ENCODE measurements around the gene TMEM178B. TPM values are rescaled to one million over a fixed set of nuclear protein-coding genes. Genes with fewer than 3 reads are reported as not detected.

TMEM178B gene
- total and polyA plus RNA-seq, 9 of the 15 experiments (the other 6 are each of a cell fraction or from before 2014, with no cell fraction given): under 0.01 to 0.03 (median 0.01) TPM; not detected in 5

GRCh38 chr7:141198194-141198958, 124.5 kb downstream of the TMEM178B start:
- no peak overlapping the region for H3K4me2 ChIP-seq (ENCODE audit: insufficient read depth, low read length)
- no peaks in the 10 kb centered on the region for H3K79me2 ChIP-seq (ENCODE audit: control insufficient read depth, insufficient read depth, low read length)
- H3K27me3 ChIP-seq (ENCODE audit: control insufficient read depth in 2 of 2, insufficient read depth in 2 of 2, low read length in 2 of 2): peaks cover 20 to 42% of the 10 kb centered on the region in 2 experiments
- no peaks in the 10 kb centered on the region for H3K4me1 ChIP-seq (replicated peaks in 1 of 2; ENCODE audit: control insufficient read depth in 2 of 2, insufficient read depth in 2 of 2, low read length in 2 of 2)
- H2AFZ ChIP-seq (ENCODE audit: low read depth, low read length): no peak overlapping the region
- no peak overlapping the region for H3K9ac ChIP-seq (ENCODE audit: insufficient read depth in 1 of 2, low read depth in 2 of 2, low read length in 2 of 2)
- FAIRE-seq (no peak), ATAC-seq (no peak), DNase-seq (ENCODE audit: extremely low read depth in 1 of 4, low spot score in 3 of 4) (no peak)
- no peak overlapping the region for H3K4me3 ChIP-seq
- intact Hi-C loops (cut with micrococcal nuclease): no loop called here
- BruUV-seq (replicated peaks): no TSS peak
- no peaks in the 10 kb centered on the region for H3K36me3 ChIP-seq (ENCODE audit: control insufficient read depth, insufficient read depth, low read length)
- H3K27ac ChIP-seq (ENCODE audit: extremely low read depth, low read depth, low read length): no peak overlapping the region
- H4K20me1 ChIP-seq (replicated peaks; ENCODE audit: control insufficient read depth, insufficient read depth, low read length): 0 out of 2 replicates have a peak, but pooled peaks cover 3% of the 10 kb centered on the region
- no peaks in the 10 kb centered on the region for H3K9me3 ChIP-seq (replicated peaks; ENCODE audit: control insufficient read depth, insufficient read depth, low read depth, low read length)
- in situ Hi-C loops (cut with MboI): no loop called here
- POLR2A ChIA-PET: interaction anchor here (0.6 to 1.0 kb wide), 3 partner anchors 9 to 1432 kb away, joined by 3 to 5 read pairs (median 5); no protein-coding TSS in a partner anchor
- H3K9me1 ChIP-seq (ENCODE audit: control insufficient read depth, insufficient read depth, low read length): no peaks in the 10 kb centered on the region
- WGBS (ENCODE audit: insufficient coverage, low coverage, missing lambda C conversion rate): 3% methylated on average over 12 of the region's 12 CpGs
- CTCF ChIA-PET (ENCODE audit: low intra/inter-chr PET ratio): no interaction called here
- TF ChIP-seq BCOR (IDR thresholded peaks at IDR 0.05) (no peak), SNIP1 (IDR thresholded peaks at IDR 0.05; ENCODE audit: low read depth) (no peak), CBX5 (IDR thresholded peaks at IDR 0.05; ENCODE audit: borderline replicate concordance, low read depth) (no peak), ZNF184 (CRISPR knock-in tag; IDR thresholded peaks at IDR 0.05) (no peak), MBD1 (CRISPR knock-in tag; IDR thresholded peaks at IDR 0.05) (no peak), HDAC3 (IDR thresholded peaks at IDR 0.05; ENCODE audit: borderline replicate concordance, partially characterized antibody) (no peak), TAF15 (IDR thresholded peaks at IDR 0.05; ENCODE audit: low read depth, low read length) (no peak), RBM15 (IDR thresholded peaks at IDR 0.05; ENCODE audit: insufficient read depth, low read length) (no peak), ZNF384 (IDR thresholded peaks at IDR 0.05; ENCODE audit: low read depth, low read length) (no peak)
- TF ChIP-seq, protein P1, sequence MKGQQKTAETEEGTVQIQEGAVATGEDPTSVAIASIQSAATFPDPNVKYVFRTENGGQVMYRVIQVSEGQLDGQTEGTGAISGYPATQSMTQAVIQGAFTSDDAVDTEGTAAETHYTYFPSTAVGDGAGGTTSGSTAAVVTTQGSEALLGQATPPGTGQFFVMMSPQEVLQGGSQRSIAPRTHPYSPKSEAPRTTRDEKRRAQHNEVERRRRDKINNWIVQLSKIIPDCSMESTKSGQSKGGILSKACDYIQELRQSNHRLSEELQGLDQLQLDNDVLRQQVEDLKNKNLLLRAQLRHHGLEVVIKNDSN (CRISPR knock-in tag; IDR thresholded peaks at IDR 0.05): no peak
